Activated naive CD8-positive, alpha-beta T cell treated with anti-CD3 and anti-CD28 coated beads, Interleukin-2, amount 50 U/mL, for 16 hours (primary cell): ENCODE results near the gene GGT5.
"Not testable (repeated sequence)": the region's sequence is repeated elsewhere in the genome, so short reads cannot be mapped to it uniquely, and the experiment has no call there.

Source experiments
- DNase-seq: peaks from one replicate; pipeline ENCODE4 v3.0.0-alpha.2; 2020; ENCODE audit warnings: low read depth, low spot score

GGT5 gene

DNA sequence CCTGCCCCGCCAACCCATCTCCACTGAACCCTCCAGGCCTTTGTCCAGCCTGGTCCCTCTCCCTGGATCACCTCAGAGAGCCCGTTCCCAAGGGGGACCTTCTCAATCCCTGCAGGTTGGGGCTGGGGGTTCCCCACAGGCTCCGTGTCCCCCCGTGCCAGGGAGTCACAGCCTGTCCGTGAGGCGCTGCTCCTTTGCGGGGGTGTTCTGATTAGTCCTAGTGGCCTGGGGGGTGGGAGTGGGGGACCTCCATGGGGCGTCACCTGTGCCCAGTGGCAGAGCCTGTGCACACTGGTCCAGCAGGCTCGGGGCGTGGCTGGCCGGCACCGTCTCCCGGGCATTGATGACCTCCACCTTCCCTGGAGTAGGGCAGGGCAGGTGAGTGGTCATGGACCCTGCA, 11.6 kb downstream of the GGT5 start:
- DNase-seq: no peak

DNA sequence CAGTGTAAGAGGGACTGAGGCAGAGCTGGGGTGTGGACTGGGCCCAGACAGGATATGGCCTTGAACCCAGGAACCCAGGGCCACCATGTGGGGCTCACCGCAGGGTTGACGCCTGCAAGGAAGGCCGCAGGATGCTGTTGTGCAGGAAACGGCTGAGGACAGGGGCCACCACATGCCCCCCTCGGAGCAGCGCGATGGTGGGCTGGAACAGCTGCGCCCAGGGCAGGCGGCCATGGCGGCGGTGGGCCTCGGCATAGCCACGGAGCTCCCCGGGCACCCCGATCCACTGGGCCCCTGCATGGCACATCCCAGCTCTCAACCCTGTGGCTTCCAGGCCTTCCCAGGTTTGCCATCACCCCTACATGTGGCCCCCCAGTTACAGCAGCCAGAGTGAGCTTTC, 12.2 kb downstream of the GGT5 start:
- DNase-seq: no peak

DNA sequence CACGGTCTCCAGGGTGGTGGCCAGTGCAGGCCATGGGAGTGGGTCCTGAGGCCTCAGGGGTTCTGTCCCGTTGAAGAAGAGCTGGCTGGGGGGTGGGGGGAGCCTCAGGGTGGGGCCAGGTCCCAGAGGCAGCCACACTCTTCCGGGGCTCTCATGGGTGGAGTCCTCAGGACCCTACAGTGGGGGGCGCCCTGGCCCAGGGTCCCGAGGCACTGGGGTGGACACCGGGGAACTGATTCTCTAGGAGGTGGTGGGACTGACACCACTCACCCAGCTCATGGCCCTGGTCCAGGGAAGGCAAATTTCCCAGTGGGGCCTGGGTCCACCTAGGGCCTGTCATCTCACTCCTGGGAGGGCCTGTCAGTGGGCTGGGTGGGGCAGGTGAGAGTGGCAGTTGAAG, 12.8 kb downstream of the GGT5 start:
- no peak for DNase-seq

DNA sequence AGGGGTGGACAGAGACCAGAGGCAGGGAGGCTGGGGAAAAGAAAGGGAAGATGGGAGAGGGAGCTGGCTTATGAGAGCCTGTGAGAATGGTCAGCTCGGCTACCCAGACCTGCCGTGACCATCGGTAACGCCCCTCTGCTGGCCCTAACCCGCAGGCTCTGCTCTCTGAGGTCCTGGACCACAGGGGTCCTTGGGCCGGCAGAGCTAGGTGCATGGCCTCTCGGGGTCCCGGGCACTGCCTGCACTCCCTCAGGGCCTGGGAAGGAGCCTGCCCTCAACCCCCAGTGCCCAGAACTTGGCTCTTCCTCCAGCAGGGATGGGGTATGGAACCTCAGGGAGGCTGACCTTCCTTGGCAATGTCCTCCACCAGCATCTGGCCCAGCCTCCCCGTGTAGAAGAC, 13.2 kb downstream of the GGT5 start:
- no peak for DNase-seq

DNA sequence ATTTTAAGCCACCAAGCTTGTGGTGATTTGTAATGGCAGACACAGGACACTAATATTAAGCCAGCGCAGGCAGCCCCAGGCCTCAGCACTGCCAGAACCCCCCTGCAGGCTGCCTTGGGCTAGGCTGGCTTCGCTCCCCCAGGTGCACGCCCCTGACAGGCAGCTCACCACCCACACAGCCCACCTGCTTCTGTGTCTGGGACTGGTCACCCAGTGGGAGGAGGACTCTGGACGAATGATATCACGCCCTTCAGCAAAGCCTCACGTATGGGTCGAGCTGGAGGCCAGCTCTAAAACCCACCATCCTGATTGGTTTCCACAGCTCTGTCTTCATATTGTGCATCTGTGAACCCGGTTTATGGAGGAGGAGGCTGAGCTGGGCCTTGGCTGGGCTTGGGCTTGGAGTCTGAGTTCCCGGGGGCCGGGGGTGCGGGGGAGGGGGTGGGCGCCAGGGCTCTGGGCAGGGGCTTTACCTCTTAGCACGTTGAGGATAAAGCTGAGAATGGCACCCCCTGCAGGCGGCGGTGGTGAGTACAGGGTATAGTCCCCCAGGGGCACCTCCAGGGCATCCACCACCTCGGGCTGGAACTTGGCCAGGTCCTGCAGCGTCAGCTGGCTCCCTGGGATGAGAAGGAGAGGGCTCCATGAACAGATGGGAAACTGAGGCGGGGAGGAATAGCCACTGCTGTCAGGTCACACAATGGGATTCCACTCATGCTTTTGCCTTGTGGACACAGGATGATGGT, 13.8 kb downstream of the GGT5 start:
- peak; percentile 38 for DNase-seq

DNA sequence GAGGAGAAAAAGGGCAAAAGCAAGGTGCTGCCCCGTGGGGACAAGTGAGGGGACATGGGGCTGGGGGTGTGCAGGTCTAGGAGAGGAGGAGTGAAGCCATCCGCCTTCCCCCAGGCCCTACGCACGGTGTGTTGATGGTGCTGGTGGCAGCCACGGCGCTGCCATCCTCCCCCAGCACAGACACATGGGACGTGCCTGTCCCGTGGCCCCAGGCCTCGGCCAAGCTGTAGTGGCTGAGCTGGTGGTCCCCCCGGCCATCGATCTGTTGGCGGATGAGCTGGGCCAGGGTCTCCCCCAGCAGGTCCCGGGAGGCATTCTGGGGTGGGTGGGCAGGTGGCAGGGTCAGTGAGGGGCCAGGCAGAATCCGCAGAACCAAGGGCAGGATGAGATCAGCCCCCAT, 18.9 kb downstream of the GGT5 start:
- DNase-seq: no peak

DNA sequence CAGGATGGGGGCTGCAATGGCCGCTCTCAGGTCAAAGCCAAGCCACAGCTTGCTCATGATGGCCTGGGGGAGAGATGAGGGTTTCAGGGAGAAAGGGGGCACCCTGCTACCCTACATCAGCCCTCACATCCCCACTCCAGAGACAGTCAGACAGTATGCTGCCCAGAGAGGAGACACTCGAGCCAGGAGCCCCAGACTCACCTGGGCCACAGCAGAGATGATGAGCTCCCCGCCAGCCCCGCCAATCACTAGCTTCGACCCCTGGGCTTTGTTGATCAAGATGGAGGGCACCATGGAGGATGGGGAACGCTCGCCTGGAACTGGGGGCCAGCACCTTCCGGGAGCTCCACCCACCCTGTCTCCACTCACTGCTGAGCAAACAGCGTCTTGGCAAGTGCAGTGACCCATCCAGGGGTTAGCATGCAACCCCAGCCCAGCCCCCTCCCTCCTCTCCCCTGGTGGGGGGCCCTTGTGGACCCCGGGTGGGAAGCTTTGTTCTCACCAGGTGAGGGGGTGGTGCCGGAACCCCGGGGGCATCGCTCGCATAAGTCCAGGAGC, 19.8 kb downstream of the GGT5 start:
- DNase-seq: no peak

DNA sequence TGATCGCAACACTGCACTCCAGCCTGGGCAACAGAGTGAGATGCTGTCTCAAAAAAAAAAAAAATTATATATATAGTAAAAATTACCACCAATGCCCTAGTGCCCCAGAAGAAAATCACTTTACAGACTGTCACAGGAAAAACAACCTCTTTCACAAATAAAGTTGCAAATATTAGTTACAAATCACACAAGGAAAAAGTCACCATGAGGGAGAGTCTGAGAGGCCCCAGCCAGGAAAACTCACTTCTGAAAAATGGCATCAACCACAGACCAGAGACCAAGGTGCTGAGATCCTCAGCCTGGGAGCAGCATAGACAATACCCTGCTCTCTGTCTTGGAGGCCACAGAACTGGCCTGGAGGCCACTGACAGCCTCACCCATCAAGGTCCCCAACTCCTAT, 20.4 kb downstream of the GGT5 start:
- no peak for DNase-seq

DNA sequence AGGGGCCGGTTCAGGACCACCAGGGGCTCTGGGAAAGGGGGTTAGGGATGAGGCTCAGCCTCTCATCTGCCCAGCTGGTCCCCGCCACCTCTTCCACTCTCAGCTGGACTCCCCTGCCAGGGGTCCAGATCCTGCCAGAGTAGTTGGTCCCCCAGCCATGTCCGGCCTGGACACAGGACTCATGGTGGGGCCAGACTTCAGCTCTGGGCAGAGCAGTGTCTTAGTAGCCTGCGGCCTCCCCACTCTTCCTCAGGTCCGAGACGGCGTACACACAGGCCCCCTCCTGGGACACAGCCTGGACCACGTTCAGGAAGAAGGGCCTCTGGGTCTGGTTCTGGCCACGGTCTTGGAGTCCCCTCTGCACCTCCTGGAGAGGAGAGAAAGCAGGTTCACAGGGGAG, 25.1 kb downstream of the GGT5 start:
- DNase-seq: no peak

DNA sequence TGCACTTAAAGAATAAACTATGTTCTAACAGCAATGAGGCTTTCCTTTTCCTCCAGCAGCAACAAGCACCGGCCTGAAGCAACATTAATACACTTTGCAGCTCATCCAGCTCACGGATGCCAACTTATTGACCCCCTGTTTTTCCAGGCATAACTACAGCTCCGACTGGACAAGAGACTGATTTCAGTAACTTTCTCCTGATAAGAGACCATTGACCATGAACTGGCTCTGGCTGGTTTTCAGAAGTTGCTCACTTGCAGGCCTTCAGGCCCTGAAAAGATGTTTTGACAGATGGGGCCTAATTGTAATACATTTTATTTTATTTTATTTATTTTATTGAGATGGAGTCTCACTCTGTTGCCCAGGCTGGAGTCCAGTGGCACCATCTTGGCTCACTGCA, 27.5 kb downstream of the GGT5 start:
- no peak for DNase-seq

DNA sequence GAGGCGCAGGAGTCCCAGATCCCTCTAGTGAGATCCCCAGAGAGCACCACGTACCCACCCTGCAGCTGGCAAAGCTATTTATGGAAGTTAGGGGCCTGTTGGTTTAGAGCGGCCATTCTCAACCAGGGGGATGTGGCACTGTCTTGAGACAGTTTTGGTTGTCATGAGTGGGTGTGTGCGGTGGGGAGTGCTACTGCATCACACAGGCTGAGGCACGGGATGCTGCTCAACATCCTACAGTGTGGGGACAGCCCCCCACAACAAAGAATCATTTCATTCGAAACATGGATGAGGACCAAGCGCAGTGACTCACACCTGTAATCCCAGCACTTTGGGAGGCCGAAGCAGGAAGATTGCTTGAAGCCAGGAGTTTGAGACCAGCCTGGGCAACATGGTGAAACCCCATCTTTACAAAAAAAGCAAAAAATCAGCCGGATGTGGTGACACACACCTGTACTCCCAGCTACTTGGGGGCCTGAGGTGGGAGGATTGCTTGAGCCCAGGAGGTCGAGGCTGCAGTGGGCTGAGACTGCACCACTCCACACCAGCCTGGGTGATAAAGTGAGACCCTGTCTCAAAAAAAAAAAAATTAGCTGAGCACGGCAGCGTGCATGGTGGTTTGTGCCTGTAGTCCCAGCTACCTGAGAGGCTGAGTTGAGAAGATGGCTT, 28.2 kb downstream of the GGT5 start:
- no peak for DNase-seq

DNA sequence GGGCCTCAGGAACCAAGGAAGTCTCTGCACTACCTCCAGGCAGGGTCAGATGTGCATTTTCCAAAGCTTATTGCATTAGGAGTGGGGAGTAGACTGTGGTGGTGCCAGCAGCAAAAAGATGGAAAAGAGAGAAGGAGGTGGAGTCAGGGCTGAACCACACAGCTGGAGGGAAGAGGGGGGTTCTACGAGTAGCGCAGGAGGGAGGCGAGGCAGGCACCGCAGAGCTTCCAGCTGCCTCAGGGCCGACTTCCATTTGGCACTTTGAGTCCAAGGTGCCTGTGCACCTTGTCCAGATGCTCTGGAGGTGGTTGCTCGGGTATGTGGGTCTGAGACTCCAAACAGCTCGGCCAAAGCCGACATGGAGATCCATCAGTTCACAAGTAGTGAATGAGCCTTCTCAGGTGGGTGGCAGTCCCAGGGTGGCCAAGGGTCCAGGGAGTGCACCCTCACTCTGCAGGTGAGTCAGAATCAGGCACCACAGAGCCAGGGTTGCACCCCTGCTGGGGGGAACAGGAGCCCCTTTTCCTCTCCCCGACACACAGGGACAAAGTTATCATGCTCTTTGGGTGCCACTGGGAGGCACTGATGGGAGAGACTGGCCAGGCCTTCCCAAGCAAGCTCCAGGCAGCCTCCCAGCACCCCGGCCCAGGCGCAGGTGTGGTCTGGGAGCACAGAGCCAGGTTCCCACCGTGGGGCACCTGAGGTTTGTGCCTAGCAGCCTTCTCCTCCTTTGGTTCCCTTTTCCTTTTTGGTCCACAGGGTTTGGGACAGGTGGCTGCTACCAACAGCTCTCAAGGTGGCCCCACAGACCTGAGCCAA, 30.2 kb downstream of the GGT5 start:
- DNase-seq: no peak

DNA sequence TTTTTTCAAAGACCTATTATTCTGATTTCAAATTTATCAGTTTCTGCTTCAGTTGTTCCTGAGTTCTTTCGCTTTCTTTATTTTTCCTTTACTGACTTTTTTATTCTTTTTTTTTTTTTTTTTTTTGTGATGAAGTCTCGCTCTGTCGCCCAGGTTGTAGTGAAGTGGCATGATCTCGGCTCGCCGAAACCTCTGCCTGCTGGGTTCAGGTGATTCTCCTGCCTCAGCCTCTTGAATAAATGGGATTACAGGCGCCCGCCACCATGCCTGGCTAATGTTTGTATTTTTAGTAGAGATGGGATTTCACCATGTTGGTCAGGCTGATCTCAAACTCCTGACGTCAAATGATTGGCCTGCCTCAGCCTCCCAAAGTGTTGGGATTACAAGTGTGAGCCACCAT, 31.8 kb downstream of the GGT5 start:
- DNase-seq: not testable (repeated sequence)

DNA sequence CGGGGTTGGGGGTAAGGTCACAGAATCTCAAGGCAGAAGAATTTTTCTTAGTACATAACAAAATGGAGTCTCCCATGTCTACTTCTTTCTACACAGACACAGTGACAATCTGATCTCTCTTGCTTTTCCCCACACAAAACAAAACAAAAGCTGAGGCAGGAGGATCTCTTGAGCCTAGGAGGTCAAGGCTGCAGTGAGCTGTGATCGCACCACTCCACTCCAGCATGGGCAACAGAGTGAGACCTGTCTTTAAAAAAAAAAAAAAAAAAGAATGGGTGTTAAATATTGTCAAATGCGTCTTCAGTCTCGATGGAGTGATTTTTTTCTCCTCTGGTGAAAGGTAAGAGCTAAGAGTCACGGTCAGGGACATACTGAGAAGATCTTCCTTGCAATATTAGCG, 33.2 kb downstream of the GGT5 start:
- not testable (repeated sequence) for DNase-seq

DNA sequence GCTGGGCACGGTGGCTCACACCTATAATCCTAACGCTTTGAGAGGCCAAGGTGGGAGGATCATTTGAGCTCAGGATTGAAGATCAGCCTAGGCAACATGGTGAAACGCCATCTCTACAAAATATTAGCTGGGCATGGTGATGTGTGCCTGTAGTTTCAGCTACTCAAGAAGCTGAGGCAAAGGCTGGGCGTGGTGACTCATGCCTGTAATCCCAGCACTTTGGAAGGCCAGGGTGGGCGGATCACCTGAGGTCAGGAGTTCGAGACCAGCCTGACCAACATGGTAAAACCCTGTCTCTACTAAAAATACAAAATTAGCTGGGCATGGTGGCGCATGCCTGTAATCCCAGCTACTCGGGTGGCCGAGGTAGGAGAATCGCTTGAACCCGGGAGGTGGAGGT, 34.5 kb downstream of the GGT5 start:
- DNase-seq: not testable (repeated sequence)

DNA sequence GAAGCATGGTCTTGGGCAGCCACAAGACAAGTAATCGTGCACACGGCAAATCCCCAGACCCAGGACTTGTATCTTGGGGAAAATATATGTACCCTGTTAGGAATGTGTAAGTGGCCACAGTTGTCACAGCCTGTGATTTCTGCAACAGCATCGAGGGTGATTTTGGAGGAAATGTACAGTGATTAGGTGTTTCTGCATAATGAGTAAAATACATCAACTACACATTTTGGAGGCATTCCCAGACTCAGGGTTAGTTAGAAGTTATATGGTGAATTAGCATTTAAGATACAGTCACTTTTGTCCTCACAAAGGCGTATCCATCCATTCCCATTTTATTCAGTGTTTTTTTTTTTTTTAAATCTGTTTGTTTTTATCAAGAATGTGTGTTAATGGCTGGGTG, 35.2 kb downstream of the GGT5 start:
- no peak for DNase-seq

DNA sequence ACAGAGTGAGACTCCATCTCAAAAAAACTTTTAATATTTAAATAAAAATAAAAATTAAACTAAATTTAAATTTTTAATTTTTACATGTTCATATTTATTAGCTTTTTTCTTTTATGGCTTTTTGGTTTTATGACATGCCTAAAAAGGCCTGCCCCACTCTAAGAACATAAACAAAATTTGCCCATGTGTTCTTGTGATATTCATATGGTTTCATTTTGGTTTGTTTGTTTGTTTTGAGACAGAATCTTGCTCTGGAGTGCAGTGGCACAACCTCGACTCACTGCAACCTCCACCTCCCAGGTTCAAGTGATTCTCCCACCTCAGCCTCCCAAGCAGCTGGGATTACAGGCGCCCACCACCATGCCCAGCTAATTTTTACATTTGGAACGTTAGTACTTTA, 35.9 kb downstream of the GGT5 start:
- no peak for DNase-seq

DNA sequence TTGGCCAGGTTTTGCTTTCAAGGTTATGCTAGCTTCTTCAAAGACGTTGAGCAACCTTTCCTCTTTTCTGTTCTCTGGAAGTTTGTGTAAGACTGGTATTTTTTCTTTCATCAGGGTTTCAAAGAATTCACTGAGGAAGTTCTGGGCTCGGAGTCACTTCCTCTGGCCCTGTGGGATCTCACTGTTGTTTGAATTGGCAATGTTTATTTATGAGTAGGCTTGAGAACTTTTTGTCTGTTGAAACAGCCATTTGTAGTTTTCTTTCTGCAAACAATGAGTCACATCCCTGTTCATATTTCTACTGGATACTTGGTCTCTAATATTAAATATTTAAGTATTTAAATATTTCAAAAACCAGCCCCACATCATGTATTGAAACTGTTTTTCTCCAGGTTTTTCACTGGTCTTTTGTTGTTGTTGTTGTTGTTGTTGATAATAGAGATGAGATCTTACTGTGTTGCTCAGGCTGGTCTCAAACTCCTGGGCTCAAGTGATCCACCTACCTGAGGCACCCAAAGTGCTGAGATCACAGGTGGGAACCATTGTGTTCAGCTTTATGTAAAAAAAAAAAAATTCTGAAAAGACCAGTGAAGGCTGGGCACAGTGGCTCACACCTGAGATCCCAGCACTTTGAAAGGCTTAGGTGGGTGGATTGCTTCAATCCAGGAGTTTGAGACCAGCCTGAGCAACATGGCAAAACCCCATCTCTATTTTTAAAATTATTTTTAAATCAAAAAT, 36.7 kb downstream of the GGT5 start:
- no peak for DNase-seq

DNA sequence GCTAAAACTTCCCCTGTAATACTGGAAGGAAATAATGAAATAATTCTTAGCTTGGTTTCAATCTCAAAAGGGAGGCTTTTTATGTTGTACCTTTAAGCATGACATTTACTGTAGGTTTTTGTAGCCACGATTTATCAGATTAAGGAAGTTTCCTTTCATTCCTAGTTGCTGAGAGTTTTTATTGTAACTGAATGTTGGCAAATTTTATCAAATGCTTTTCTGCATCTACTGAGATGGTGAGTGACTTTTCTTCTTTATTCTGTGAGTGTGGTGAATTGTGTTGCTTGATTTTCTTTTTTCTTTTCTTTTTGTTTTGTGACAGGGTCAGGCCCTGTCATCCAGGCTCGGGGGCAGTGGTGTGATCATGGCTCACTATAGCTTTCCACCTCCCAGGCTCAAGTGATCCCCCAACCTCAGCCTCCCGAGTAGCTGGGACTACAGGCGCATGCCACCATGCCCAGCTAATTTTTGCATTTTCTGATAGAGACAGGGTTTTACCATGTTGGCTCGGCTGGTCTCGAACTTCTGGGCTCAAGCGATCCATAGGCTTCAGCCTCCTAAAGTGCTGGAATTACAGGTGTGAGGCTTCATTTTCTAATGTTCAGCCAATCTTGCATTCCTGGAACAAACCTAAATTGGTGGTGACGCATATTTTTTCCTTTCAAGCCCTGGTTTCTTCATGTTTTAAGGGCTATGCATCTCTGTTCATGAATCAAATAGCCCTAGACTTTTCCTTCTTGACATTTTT, 37.4 kb downstream of the GGT5 start:
- no peak for DNase-seq

DNA sequence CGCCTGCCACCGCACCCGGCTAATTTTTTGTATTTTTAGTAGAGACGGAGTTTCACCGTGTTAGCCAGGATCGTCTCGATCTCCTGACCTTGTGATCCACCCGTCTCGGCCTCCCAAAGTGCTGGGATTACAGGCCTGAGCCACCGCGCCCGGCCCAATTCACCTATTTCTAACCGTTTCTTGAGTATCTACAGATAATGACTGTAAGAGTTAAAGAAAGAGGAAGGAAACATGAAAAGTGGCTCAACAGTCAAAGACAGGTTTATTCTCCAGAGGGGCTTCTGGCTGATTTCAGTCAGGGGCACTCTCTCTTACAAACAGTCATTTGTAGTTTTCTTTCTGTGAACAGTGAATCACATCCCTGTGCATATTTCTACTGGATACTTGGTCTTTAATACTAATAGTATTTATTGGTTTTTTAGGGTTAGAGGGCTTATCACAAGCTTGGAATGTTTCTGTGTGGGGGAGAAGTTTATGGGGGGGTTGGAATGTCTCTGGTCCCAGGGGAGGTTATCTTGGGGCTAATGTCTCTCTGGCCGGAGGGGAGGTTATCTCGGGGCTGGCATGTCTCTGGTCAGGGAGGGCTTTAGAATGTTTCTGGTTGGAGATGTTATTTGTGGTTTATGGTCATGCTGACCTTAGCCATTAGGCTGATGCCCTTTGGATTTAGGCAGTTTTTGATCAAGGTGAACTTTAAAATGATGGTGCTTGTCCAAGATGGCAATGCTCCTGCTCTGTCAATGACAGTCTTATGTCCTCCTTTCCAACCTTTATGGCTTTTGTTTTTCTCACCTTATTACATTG, 38.2 kb downstream of the GGT5 start:
- not testable (repeated sequence) for DNase-seq
